OCI-LY1 (cell line): ENCODE measurements around the gene ISL1.

Experiments used
- H2AFZ ChIP-seq: fragments of 200-600 bp; sonication (generic), shearing (Covaris generic); 2 replicates; pipeline ENCODE4 v1.6.0; 2014; ENCODE audit warnings: antibody characterized with exemption, mild to moderate bottlenecking, low read length
- H3F3A ChIP-seq: fragments of 200-600 bp; sonication (generic), shearing (Covaris generic); 2 replicates; pipeline ENCODE4 v1.6.0; 2014; ENCODE audit warnings: mild to moderate bottlenecking, antibody characterized with exemption, low read length, moderate library complexity; ENCODE audit not compliant: insufficient read depth
- H3K27ac ChIP-seq: fragments of 200-600 bp; sonication (generic); 2 replicates; pipeline ENCODE4 v1.5.1; 2014; ENCODE audit warnings: low read length, mixed run types, mild to moderate bottlenecking, low read depth; ENCODE audit not compliant: poor library complexity, severe bottlenecking
- H3K27me3 ChIP-seq: fragments of 200-600 bp; sonication (generic); 2 replicates; pipeline ENCODE4 v1.6.0; 2014; ENCODE audit warnings: antibody characterized with exemption, mild to moderate bottlenecking, low read length, moderate library complexity; ENCODE audit not compliant: insufficient read depth
- H3K36me3 ChIP-seq: fragments of 200-600 bp; sonication (generic); 2 replicates; pipeline ENCODE4 v1.6.1; 2014; ENCODE audit warnings: mild to moderate bottlenecking, antibody characterized with exemption, low read length, moderate library complexity, mixed read lengths; ENCODE audit not compliant: insufficient read depth
- H3K4me1 ChIP-seq: fragments of 200-600 bp; sonication (generic); 2 replicates; pipeline ENCODE4 v1.5.1; 2014; ENCODE audit warnings: mild to moderate bottlenecking, low read length, moderate library complexity; ENCODE audit not compliant: insufficient read depth, severe bottlenecking
- H3K4me2 ChIP-seq: fragments of 200-600 bp; sonication (generic), shearing (Covaris generic); 2 replicates; pipeline ENCODE4 v1.6.1; 2014; ENCODE audit warnings: low read length
- H3K4me3 ChIP-seq: fragments of 200-600 bp; sonication (generic); 2 replicates; pipeline ENCODE4 v1.5.1; 2014; ENCODE audit warnings: low read length, low read depth, mild to moderate bottlenecking, mixed read lengths; ENCODE audit not compliant: poor library complexity, severe bottlenecking
- H3K79me2 ChIP-seq: fragments of 200-600 bp; shearing (Covaris generic); 2 replicates; pipeline ENCODE4 v1.6.1; 2016; ENCODE audit warnings: mixed run types, low read length, mixed read lengths; ENCODE audit not compliant: insufficient read depth
- H3K9ac ChIP-seq: fragments of 200-600 bp; sonication (generic), shearing (Covaris generic); 2 replicates; pipeline ENCODE4 v1.6.1; 2014; ENCODE audit warnings: mild to moderate bottlenecking, low read length, mixed read lengths
- H3K9me2 ChIP-seq: fragments of 200-600 bp; sonication (generic), shearing (Covaris generic); 2 replicates; pipeline ENCODE4 v1.6.1; 2014; ENCODE audit warnings: low read depth, mild to moderate bottlenecking, low read length, mixed read lengths
- H3K9me3 ChIP-seq: fragments of 200-600 bp; shearing (Covaris generic); 2 replicates; pipeline ENCODE4 v1.6.1; 2014; ENCODE audit warnings: low read length, mixed read lengths
- H4K20me1 ChIP-seq: fragments of 200-600 bp; sonication (generic), shearing (Covaris generic); 2 replicates; pipeline ENCODE4 v1.6.0; 2016; ENCODE audit warnings: mild to moderate bottlenecking, low read length; ENCODE audit not compliant: insufficient read depth
- CTCF ChIP-seq: fragments of 200-600 bp; sonication (generic), shearing (Covaris generic); IDR thresholded peaks from 2 replicates; pipeline ENCODE4 v1.5.1; 2017; ENCODE audit warnings: mild to moderate bottlenecking, antibody characterized with exemption, low read length, moderate library complexity, mixed read lengths
- EZH2 ChIP-seq: fragments of 200-600 bp; sonication (generic), shearing (Covaris generic); IDR thresholded peaks from 2 replicates; pipeline ENCODE4 v1.8.0; 2017; ENCODE audit warnings: borderline replicate concordance, mixed run types, mild to moderate bottlenecking, antibody characterized with exemption, low read length, moderate library complexity, mixed read lengths

Gene ISL1

GRCh38 chr5:51379331-51379700 lies 3.9 kb upstream of the ISL1 start:
- TF ChIP-seq CTCF (no peak), EZH2 (no peak)
- Histone ChIP-seq H3F3A (no peaks in the 10 kb centered on the region), H3K27me3 (no peaks in the 10 kb centered on the region), H3K4me2 (no peak overlapping the region), H3K9ac (no peak overlapping the region), H3K36me3 (no peaks in the 10 kb centered on the region), H3K9me3 (no peaks in the 10 kb centered on the region), H4K20me1 (no peaks in the 10 kb centered on the region), H3K4me1 (no peaks in the 10 kb centered on the region), H2AFZ (no peak overlapping the region), H3K9me2 (no peaks in the 10 kb centered on the region), H3K27ac (no peak overlapping the region), H3K4me3 (no peak overlapping the region), H3K79me2 (no peaks in the 10 kb centered on the region)

- Histone ChIP-seq H3F3A (no peaks in the 10 kb centered on the region), H3K4me3 (no peak overlapping the region), H3K27ac (no peak overlapping the region), H3K27me3 (no peaks in the 10 kb centered on the region), H3K9me3 (no peaks in the 10 kb centered on the region), H3K9ac (no peak overlapping the region), H3K4me1 (no peaks in the 10 kb centered on the region), H3K9me2 (no peaks in the 10 kb centered on the region), H2AFZ (no peak overlapping the region), H3K79me2 (no peaks in the 10 kb centered on the region), H4K20me1 (no peaks in the 10 kb centered on the region), H3K36me3 (no peaks in the 10 kb centered on the region), H3K4me2 (no peak overlapping the region)
- TF ChIP-seq CTCF = peak; percentile 73
- TF ChIP-seq EZH2 = no peak
Measured at GRCh38 chr5:51380603-51381207, 2.5 kb upstream of the ISL1 start.

GRCh38 chr5:51381761-51382474 lies 1.3 kb upstream of the ISL1 start:
- no peak overlapping the region for H3K4me3 ChIP-seq
- no peak overlapping the region for H3K4me2 ChIP-seq
- H3K4me1 ChIP-seq = no peaks in the 10 kb centered on the region
- H3K79me2 ChIP-seq = no peaks in the 10 kb centered on the region
- no peaks in the 10 kb centered on the region for H3F3A ChIP-seq
- no peaks in the 10 kb centered on the region for H3K36me3 ChIP-seq
- H3K9ac ChIP-seq = no peak overlapping the region
- H3K27me3 ChIP-seq = no peaks in the 10 kb centered on the region
- H4K20me1 ChIP-seq = no peaks in the 10 kb centered on the region
- H3K9me2 ChIP-seq = no peaks in the 10 kb centered on the region
- TF ChIP-seq EZH2 (no peak), CTCF (no peak)
- no peaks in the 10 kb centered on the region for H3K9me3 ChIP-seq
- H2AFZ ChIP-seq = no peak overlapping the region
- H3K27ac ChIP-seq = no peak overlapping the region
